IMR-90 (cell line): ENCODE data around the gene NFATC1. TPM values are rescaled to one million over a fixed set of nuclear protein-coding genes. Genes with fewer than 3 reads are reported as not detected.

ENCODE experiments used
- ATAC-seq: fragments of 200-7000 bp; cut with Tn5 transposase; 2 replicates; pipeline ENCODE4 v1.9.1; 2020; ENCODE audit warnings: low read depth, mild to moderate bottlenecking, moderate library complexity
- BruUV-seq: library from RNA; stranded (reverse); fragments of 400-500 nt; replicated peaks from 2 replicates; lab custom pipeline; 2021; lab: Mats Ljungman, UMichigan
- CTCF ChIA-PET: fragments of 300-600 bp; formaldehyde crosslinking; extraction: SDS; loops from one replicate; lab custom pipeline; 2021; ENCODE audit warnings: antibody characterized with exemption; lab: Yijun Ruan, JAX
- POLR2A ChIA-PET: fragments of 300-600 bp; sonication (Branson Sonifier 250); formaldehyde crosslinking; loops from one replicate; lab custom pipeline; 2022; ENCODE audit warnings: antibody characterized with exemption; ENCODE audit not compliant: unreplicated experiment; lab: Charles Lee
- DNase-seq: peaks from one replicate; pipeline ENCODE4 v3.0.0; 2013
- H2AFZ ChIP-seq: replicated peaks from 2 replicates; pipeline ENCODE3; 2013; ENCODE audit warnings: low read length, mild to moderate bottlenecking; ENCODE audit not compliant: poor library complexity
- H2AK5ac ChIP-seq: 2 replicates; pipeline ENCODE4 v1.6.1; 2013; ENCODE audit warnings: low read depth, low read length, inconsistent platforms
- H2AK9ac ChIP-seq: replicated peaks from 2 replicates; pipeline ENCODE3; 2013; ENCODE audit warnings: mild to moderate bottlenecking, low read depth, low read length, moderate library complexity; ENCODE audit not compliant: poor library complexity
- H2BK120ac ChIP-seq: 2 replicates; pipeline ENCODE4 v1.6.1; 2013; ENCODE audit warnings: low read depth, low read length, inconsistent platforms
- H2BK15ac ChIP-seq: 3 replicates; pipeline ENCODE4 v1.6.1; 2013; ENCODE audit warnings: low read depth, low read length, inconsistent platforms
- H2BK20ac ChIP-seq: 2 replicates; pipeline ENCODE4 v1.6.1; 2013; ENCODE audit warnings: low read depth, mild to moderate bottlenecking, inconsistent platforms, low read length, moderate library complexity
- H2BK5ac ChIP-seq: 2 replicates; pipeline ENCODE4 v1.6.1; 2013; ENCODE audit warnings: mild to moderate bottlenecking, low read depth, low read length, inconsistent platforms; ENCODE audit not compliant: poor library complexity, severe bottlenecking
- H3K14ac ChIP-seq: replicated peaks from 2 replicates; pipeline ENCODE4 v1.6.1; 2013; ENCODE audit warnings: low read depth, low read length, inconsistent platforms
- H3K18ac ChIP-seq: 2 replicates; pipeline ENCODE4 v1.6.1; 2013; ENCODE audit warnings: low read depth, low read length, control low read depth
- H3K23ac ChIP-seq: 2 replicates; pipeline ENCODE4 v1.6.1; 2013; ENCODE audit warnings: low read depth, low read length, inconsistent platforms
- H3K27ac ChIP-seq: 2 replicates; pipeline ENCODE4 v1.5.1; 2013; ENCODE audit warnings: mild to moderate bottlenecking, control low read depth, low read length; ENCODE audit not compliant: insufficient read depth
- H3K27me3 ChIP-seq: 2 replicates; pipeline ENCODE4 v1.6.1; 2013; ENCODE audit warnings: low read length; ENCODE audit not compliant: control insufficient read depth, insufficient read depth
- H3K36me3 ChIP-seq: 2 replicates; pipeline ENCODE4 v1.6.1; 2013; ENCODE audit warnings: low read length, mixed read lengths; ENCODE audit not compliant: control insufficient read depth, insufficient read depth
- H3K4ac ChIP-seq: 2 replicates; pipeline ENCODE4 v1.6.1; 2013; ENCODE audit warnings: low read depth, low read length, inconsistent platforms
- H3K4me1 ChIP-seq: 2 replicates; pipeline ENCODE4 v1.6.1; 2013; ENCODE audit warnings: low read length, mixed read lengths; ENCODE audit not compliant: control insufficient read depth, insufficient read depth
- H3K4me2 ChIP-seq: 2 replicates; pipeline ENCODE4 v1.6.1; 2013; ENCODE audit warnings: low read depth, mild to moderate bottlenecking, control low read depth, low read length, moderate library complexity
- H3K4me3 ChIP-seq: 2 replicates; pipeline ENCODE4 v1.5.1; 2013; ENCODE audit warnings: low read depth, mild to moderate bottlenecking, control low read depth, low read length, moderate library complexity; ENCODE audit not compliant: insufficient read depth
- H3K56ac ChIP-seq: 2 replicates; pipeline ENCODE4 v1.6.1; 2013; ENCODE audit warnings: low read length, inconsistent platforms; ENCODE audit not compliant: insufficient read depth; ENCODE audit errors: extremely low read depth
- H3K79me1 ChIP-seq, 2 experiments: 2 replicates each; pipeline ENCODE4 v1.6.1; 2013; ENCODE audit warnings: low read length in 2 of 2, inconsistent platforms in 1 of 2, low read depth in 1 of 2
- H3K9ac ChIP-seq: 2 replicates; pipeline ENCODE4 v1.6.1; 2013; ENCODE audit warnings: low read depth, low read length, control low read depth
- H3K9me1 ChIP-seq: 2 replicates; pipeline ENCODE4 v1.6.1; 2013; ENCODE audit warnings: low read length, inconsistent platforms; ENCODE audit not compliant: insufficient read depth
- H3K9me3 ChIP-seq: 2 replicates; pipeline ENCODE4 v1.6.1; 2013; ENCODE audit warnings: low read length; ENCODE audit not compliant: control insufficient read depth, insufficient read depth
- H4K20me1 ChIP-seq: 2 replicates; pipeline ENCODE4 v1.6.1; 2013; ENCODE audit warnings: low read length, inconsistent platforms; ENCODE audit not compliant: insufficient read depth
- H4K5ac ChIP-seq: 2 replicates; pipeline ENCODE4 v1.6.1; 2013; ENCODE audit warnings: mild to moderate bottlenecking, low read depth, low read length, control low read depth
- H4K8ac ChIP-seq, 2 experiments: 2 replicates each; pipeline ENCODE4 v1.6.1; 2013; ENCODE audit warnings: low read depth in 2 of 2, low read length in 2 of 2, control low read depth in 1 of 2, inconsistent platforms in 1 of 2
- H4K91ac ChIP-seq: 2 replicates; pipeline ENCODE4 v1.6.1; 2013; ENCODE audit warnings: low read depth, low read length, inconsistent platforms; ENCODE audit not compliant: insufficient read depth
- BHLHE40 ChIP-seq: fragments of 150-350 bp; IDR thresholded peaks from 2 replicates; pipeline ENCODE4 v1.6.1; 2016; ENCODE audit warnings: mild to moderate bottlenecking, low read depth, low read length
- FOS ChIP-seq: fragments of 150-350 bp; IDR thresholded peaks from 2 replicates; pipeline ENCODE4 v1.6.1; 2016; ENCODE audit warnings: low read depth, low read length
- MAFK ChIP-seq: IDR thresholded peaks from 2 replicates; pipeline ENCODE4 v1.6.1; 2012; ENCODE audit warnings: low read depth, low read length, improper control_type of control experiment
- MXI1 ChIP-seq: IDR thresholded peaks from 2 replicates; pipeline ENCODE4 v1.6.1; 2012; ENCODE audit warnings: low read depth, mild to moderate bottlenecking, low read length, moderate library complexity, borderline replicate concordance
- NFE2L2 ChIP-seq: fragments of 150-350 bp; IDR thresholded peaks from 2 replicates; pipeline ENCODE4 v1.6.1; 2016; ENCODE audit warnings: low read depth, mild to moderate bottlenecking, low read length
- POLR2A ChIP-seq: IDR thresholded peaks from 2 replicates; pipeline ENCODE4 v1.6.1; 2012; ENCODE audit warnings: mild to moderate bottlenecking, low read depth, low read length
- RAD21 ChIP-seq: IDR thresholded peaks from 2 replicates; pipeline ENCODE4 v1.6.1; 2012; ENCODE audit warnings: low read length, improper control_type of control experiment
- RCOR1 ChIP-seq: IDR thresholded peaks from 2 replicates; pipeline ENCODE4 v1.6.1; 2012; ENCODE audit warnings: mild to moderate bottlenecking, low read length, improper control_type of control experiment; ENCODE audit not compliant: insufficient replicate concordance
- RFX5 ChIP-seq: IDR thresholded peaks from 2 replicates; pipeline ENCODE4 v1.8.0; 2012; ENCODE audit warnings: low read depth, mild to moderate bottlenecking, low read length, moderate library complexity
- SMC3 ChIP-seq: fragments of 150-350 bp; IDR thresholded peaks from 2 replicates; pipeline ENCODE4 v1.6.1; 2016; ENCODE audit warnings: low read depth, mild to moderate bottlenecking, antibody characterized with exemption, low read length, moderate library complexity
- WGBS, 2 experiments: methylation state at CpG; one replicate each; pipeline versions ENCODE4 v1.1.5 to v1.1.7; 2013; ENCODE audit warnings: missing lambda C conversion rate in 2 of 2; ENCODE audit not compliant: insufficient read length in 1 of 2; ENCODE audit errors: extremely low coverage in 2 of 2; 5-methylcytosine and 5-hydroxymethylcytosine counted together
- dilution Hi-C: fragments of 300-500 bp; cut with HindIII; formaldehyde crosslinking; loops from one replicate; pipeline ENCODE4 v1.14.3; 2018; ENCODE audit warnings: low sequenced_read_pairs; ENCODE audit not compliant: unreplicated experiment
- in situ Hi-C: fragments of 300-500 bp; cut with MboI; formaldehyde crosslinking; loops from 3 replicates; pipeline ENCODE4 v1.14.3; 2019; ENCODE audit warnings: low sequenced_read_pairs, inconsistent platforms, mixed read lengths
- intact Hi-C: fragments of 100-400 bp; cut with micrococcal nuclease; formaldehyde crosslinking; loops from 2 replicates; pipeline ENCODE4 v1.10.0; 2022
- polyA plus RNA-seq, 3 experiments: library from polyadenylated mRNA; depleted of rRNA; stranded (reverse); fragments of >200 nt; gene quantifications; 2 replicates each; pipeline ENCODE4 v1.2.3, GENCODE V29; 2012; ENCODE audit warnings: low replicate concordance in 1 of 3
- total RNA-seq: library from RNA; depleted of rRNA; stranded (reverse); fragments of >200 nt; gene quantifications from 2 replicates; pipeline ENCODE4 v1.2.3, GENCODE V29; 2012
- TF ChIP-seq, protein P1 (sequence below): fragments of 150-350 bp; IDR thresholded peaks from 2 replicates; pipeline ENCODE4 v1.6.1; 2016; ENCODE audit warnings: low read depth, mild to moderate bottlenecking, low read length, moderate library complexity, borderline replicate concordance

NFATC1 gene
- total and polyA plus RNA-seq, 2 of the 4 experiments (the other 2 are of a cell fraction) = 0.36 to 1.8 TPM

DNA sequence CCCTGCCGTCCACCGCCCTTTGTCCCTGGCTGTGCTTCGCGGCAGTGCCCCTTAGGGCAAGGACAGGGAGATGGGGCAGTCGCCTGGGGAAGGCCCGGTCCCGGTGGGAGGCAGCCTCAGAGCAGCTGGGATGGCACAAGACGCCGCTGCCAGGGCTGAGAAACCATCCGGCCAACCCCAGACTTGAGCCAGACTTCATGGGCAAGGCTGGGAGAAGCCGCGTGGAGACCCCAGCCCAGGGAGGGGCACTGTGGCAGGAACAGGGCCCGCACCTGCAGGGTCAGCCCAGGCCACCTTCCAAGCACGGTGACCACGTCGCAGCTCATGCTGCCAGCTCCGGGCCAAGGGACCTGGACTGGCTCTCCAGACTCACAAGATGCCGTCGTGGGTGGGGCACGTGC is 84.0 kb downstream of the NFATC1 start:
- Histone ChIP-seq H2AK5ac (no peak overlapping the region), H3K27ac (no peak overlapping the region), H2AK9ac (no peak overlapping the region), H3K18ac (no peak overlapping the region), H3K4me2 (no peak overlapping the region), H3K9me1 (peaks cover 4% of the 10 kb centered on the region; the same call in 1 of the 2 replicates), H4K20me1 (no peaks in the 10 kb centered on the region), H3K23ac (no peak overlapping the region), H4K91ac (no peak overlapping the region), H3K36me3 (no peaks in the 10 kb centered on the region), H3K9me3 (peaks cover 7% of the 10 kb centered on the region; the same call in 1 of the 2 replicates), H3K79me1 (no peaks in the 10 kb centered on the region), H2BK5ac (no peak overlapping the region), H2BK20ac (no peak overlapping the region), H2BK120ac (no peak overlapping the region), H3K56ac (no peak overlapping the region), H3K4me3 (no peak overlapping the region), H3K4me1 (peaks cover 7% of the 10 kb centered on the region; the same call in 1 of the 2 replicates), H3K4ac (no peak overlapping the region), H3K27me3 (no peaks in the 10 kb centered on the region), H3K14ac (no peak overlapping the region), H2AFZ (no peak overlapping the region), H4K5ac (no peak overlapping the region), H2BK15ac (no peak overlapping the region), H3K9ac (no peak overlapping the region), H4K8ac (no peak overlapping the region)
- intact Hi-C loops = no loop called here
- WGBS, 2 experiments = 92% methylated on average over 15 of the region's 20 CpGs; no CpG with 5 or more reads in 1 of the 2 experiments
- no peak for DNase-seq
- no TSS peak for BruUV-seq
- ATAC-seq = no peak
- TF ChIP-seq NFE2L2 (no peak), POLR2A (no peak), MXI1 (no peak), FOS (no peak), BHLHE40 (no peak), SMC3 (no peak), RAD21 (no peak), RFX5 (no peak), RCOR1 (no peak), MAFK (no peak)
- TF ChIP-seq, protein P1, sequence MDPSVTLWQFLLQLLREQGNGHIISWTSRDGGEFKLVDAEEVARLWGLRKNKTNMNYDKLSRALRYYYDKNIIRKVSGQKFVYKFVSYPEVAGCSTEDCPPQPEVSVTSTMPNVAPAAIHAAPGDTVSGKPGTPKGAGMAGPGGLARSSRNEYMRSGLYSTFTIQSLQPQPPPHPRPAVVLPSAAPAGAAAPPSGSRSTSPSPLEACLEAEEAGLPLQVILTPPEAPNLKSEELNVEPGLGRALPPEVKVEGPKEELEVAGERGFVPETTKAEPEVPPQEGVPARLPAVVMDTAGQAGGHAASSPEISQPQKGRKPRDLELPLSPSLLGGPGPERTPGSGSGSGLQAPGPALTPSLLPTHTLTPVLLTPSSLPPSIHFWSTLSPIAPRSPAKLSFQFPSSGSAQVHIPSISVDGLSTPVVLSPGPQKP = no peak
- ChIA-PET POLR2A (no interaction called here), CTCF (no interaction called here)
- dilution Hi-C loops = no loop called here
- in situ Hi-C loops = no loop called here
